DMS53 treated with DMSO at 0.1 percent for 48 hours (cell line): ENCODE results near the gene ARPC1A.
"Not testable (repeated sequence)": the region's sequence is repeated elsewhere in the genome, so short reads cannot be mapped to it uniquely, and the experiment has no call there.

ENCODE experiments used
- DNase-seq: peaks from one replicate; lab custom pipeline; 2025; ENCODE audit not compliant: unreplicated experiment; lab: John Stamatoyannopoulos, UW

ARPC1A gene

GRCh38 chr7:99368750-99369389 is 43.2 kb downstream of the ARPC1A start:
- no peak for DNase-seq

GRCh38 chr7:99369767-99370391 is 44.2 kb downstream of the ARPC1A start:
- no peak for DNase-seq

DNA sequence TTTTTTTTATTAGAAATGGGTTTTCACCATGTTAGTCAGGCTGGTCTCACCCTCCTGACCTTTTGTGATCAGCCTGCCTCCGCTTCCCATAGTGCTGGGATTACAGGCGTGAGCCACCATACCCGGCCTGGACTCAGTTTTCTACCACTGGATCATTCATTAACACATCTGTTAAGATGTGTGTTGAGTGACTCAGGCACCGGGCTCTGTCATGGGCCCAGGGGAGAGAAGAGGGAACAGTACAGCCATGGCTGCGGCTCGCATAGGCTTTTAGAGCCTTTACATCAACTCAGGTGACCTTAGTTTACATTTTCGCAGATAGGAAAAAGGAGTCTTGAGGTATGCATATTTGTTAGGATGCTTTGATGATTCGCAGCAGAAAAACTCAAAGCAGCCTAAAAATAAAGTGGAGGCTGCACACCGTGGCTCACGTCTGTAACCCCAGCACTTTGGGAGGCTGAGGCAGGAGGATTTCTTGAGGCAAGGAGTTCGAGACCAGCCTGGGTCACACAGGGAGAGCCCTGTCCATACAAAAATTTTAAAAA is 45.8 kb downstream of the ARPC1A start:
- DNase-seq, result no peak

GRCh38 chr7:99372275-99373090 is 46.8 kb downstream of the ARPC1A start:
- DNase-seq, result peak; percentile 89

- peak; percentile 42 for DNase-seq
Measured at GRCh38 chr7:99373091-99374066, 47.7 kb downstream of the ARPC1A start.

GRCh38 chr7:99374111-99375064 is 48.7 kb downstream of the ARPC1A start, which contains the start of gene ARPC1B:
Gene ARPC1B, plus strand, starts transcription at chr7:99374730. Its CDS starts 10,985 bp downstream, at chr7:99385715.
- DNase-seq, result peak; percentile 84

DNA sequence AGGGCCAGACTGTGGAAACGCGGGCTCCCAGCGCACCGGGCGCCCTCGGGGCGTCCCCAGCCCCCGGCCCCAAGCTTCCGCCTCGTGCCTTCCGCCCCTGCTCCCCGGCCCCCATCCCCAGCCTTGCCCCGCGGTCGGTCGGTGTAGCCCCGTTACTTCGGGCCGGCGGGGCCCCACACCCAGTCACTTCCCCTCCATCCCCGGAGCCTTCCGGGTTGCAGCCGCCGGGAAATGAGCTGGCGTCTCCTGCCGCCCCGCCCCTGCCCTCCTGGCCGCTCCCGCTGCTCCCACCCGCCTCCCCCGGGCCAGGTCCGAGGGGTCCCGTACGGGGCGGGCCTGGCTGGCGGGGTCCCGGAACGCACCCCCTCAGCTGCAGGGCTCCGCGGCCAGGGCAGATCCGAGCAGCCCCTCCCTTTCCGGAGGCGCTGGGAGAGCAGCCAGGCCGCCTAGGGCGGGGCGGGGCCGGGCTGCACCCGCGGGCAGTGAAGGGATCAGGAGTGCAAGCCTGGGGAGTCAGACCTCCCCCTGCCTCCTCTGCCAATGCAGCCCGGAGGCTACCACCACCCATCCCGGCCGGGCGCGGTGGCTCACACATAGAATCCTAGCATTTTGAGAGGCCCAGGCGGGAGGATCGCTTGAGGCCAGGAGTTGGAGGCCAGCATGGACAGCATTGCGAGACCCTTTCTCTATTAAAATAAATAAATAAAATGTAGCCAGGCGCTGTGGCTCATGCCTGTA is 49.5 kb downstream of the ARPC1A start:
- peak; percentile 52 for DNase-seq

DNA sequence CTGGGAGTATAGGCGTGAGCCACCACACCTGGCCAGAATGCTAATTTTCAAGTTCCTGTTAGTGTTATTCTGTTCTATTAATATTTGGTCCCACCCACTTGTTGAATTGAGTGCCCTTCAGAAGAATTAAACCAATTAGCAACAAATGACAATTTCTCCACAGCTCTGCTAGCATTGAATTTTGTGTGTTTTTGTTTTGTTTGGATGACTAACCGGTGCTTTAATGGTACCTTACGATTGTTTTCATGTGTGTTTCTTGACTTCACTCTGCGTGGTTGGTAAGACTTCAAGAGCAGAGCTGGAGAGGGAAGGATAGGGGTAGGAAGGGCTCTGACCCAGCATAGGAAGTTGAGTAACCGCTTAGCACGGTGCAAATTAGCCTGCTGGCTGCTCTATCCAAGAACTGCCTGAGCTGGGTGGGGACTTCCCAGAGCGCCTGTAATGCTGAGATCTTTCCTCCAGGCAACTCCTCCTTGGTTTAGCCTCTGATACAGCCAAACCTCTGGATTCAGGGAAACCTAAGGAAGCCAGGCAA is 53.4 kb downstream of the ARPC1A start:
- no peak for DNase-seq

DNA sequence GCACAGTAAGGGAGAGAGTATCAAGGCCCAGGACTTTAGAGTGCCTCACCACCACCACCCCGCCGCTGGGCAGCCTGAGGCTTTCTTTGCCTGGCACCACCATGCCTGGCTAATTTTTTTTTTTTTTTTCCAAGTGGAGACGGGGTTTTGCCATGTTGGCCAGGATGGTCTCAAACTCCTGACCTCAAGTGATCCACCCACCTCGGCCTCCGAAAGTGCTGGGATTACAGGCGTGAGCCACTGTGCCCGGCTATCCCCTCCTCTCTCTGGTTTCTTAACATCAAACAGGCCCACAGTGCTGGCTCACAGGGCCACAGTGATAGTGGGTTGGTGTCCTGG is 54.0 kb downstream of the ARPC1A start:
- not testable (repeated sequence) for DNase-seq

- DNase-seq, result no peak
Measured at GRCh38 chr7:99380032-99380822, 54.5 kb downstream of the ARPC1A start.

GRCh38 chr7:99380823-99381663 is 55.3 kb downstream of the ARPC1A start:
- DNase-seq, result no peak

DNA sequence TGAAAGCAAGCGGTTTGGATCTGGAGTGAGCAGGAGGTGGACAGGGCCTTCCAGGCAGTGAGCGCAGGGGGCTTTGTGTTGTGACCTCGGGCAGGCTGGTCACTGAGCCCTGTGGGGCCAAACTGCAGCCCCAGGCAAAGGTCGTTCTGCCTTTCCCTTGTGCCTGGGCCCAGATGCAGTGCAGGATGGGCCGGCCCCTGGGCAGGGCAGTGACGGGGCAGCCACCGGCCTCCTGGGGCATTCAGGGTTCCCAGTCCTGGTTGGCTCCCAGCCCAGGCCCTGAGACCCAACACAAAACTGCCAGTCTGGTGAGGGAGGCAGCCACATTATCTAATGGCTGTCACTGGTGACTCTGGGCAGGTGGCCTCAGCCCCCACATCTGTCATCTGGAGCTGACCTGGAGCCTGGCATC is 56.0 kb downstream of the ARPC1A start:
- no peak for DNase-seq

DNA sequence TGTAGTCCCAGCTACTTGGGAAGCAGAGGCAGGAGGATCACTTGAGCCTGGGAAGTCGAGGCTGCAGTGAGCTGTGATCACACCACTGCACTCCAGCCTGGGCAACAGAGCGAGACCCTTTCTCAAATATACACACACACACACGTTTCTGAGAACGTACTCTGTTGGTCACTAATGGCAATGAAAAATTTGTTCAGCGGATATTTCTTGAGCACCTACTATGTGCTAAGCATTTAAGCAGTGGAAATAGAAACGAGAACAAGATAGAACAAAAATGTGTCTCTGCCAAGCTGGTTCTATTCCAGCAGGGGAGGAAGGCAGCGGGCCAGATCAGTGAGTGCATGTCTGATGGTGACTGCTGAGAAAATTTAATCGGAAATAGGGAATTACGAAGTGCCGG is 57.5 kb downstream of the ARPC1A start:
- DNase-seq, result no peak

- DNase-seq, result no peak
Measured at GRCh38 chr7:99383791-99384370, 58.2 kb downstream of the ARPC1A start.

DNA sequence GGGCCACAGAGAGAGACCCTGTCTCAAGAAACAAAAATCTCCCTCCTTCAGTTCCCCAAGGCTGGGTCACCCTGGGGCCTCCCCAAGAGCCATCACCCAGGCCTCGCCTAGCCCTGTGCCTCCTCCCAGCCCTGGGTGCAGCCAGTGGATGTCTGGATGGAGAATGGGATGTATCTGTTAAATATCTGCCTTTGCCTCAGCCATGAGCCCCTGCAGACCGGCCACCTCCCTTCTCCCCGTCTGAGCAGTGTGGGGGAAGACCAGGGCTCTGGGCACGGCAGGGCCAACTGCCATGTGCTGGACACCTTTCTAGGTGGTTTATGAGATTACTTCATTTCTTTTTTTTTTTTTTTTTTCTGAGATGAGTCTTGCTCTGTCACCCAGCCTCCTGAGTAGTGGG is 58.8 kb downstream of the ARPC1A start:
- no peak for DNase-seq

DNA sequence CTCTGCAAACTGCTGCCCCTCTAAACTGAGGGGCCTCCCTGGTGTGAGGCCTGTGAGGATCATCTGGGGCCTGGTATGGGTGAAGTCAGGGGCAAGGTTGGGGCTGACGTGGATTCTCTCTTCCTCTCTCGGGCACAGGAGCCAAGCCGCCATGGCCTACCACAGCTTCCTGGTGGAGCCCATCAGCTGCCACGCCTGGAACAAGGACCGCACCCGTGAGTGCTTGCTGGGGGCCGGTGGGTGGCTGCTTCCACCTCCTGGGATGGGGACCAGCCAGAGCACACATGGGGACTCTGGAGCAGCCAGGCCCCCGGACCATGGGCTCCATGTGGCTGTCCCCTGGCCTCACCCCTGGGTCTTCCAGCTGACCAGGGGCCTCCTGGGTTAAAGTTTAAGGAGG is 59.9 kb downstream of the ARPC1A start:
- no peak for DNase-seq
